ENCODE data around the gene KCTD10.

DNA sequence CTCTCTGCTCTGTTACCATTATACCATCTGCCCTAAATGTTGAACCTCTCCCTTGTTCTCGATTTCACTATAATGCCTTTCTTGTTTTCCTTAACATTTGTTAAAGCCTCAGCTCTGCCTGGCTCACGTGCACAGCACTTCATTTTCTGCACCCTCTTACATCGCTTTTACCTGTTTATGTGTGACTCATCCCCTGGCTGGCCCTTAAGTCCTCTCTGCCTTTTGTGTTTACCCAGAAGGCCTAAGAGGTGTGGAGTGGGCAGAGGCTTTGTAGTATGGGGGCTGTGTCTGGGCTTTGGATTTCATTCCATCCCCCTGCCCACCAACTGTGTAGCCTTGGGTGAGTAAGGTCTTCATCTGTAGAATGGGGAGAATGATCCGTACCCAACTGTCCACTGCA lies 36.9 kb upstream of the KCTD10 start:
- TF ChIP-seq CREB1 (IDR thresholded peaks at IDR 0.05; ENCODE audit: low read depth) (no peak), RAD21 (IDR thresholded peaks at IDR 0.05; ENCODE audit: low read depth) (no peak), YY1 (IDR thresholded peaks at IDR 0.05; ENCODE audit: low read depth) (no peak), EP300 (IDR thresholded peaks at IDR 0.05; ENCODE audit: borderline replicate concordance) (no peak), TEAD4 (IDR thresholded peaks at IDR 0.05) (no peak), FOXM1 (IDR thresholded peaks at IDR 0.05; ENCODE audit: borderline replicate concordance, low read depth) (no peak), TAF1 (IDR thresholded peaks at IDR 0.05; ENCODE audit: low read depth) (no peak), ZBTB7A (IDR thresholded peaks at IDR 0.05; ENCODE audit: low read depth) (no peak)
- TF ChIP-seq, protein P1, sequence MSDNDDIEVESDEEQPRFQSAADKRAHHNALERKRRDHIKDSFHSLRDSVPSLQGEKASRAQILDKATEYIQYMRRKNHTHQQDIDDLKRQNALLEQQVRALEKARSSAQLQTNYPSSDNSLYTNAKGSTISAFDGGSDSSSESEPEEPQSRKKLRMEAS (IDR thresholded peaks at IDR 0.05): no peak

All from Ishikawa (cell line).